Glomerular endothelial cell (primary cell): ENCODE results near the gene CAPN13. TPM values are rescaled to one million over a fixed set of nuclear protein-coding genes. Genes with fewer than 3 reads are reported as not detected.

Experiments
- DNase-seq: peaks from one replicate; pipeline ENCODE4 v3.0.0-alpha.2; 2011; ENCODE audit warnings: low read depth, low spot score; ENCODE audit errors: extremely low read depth
- total RNA-seq: library from RNA; depleted of rRNA; stranded (reverse); fragments of >200 nt; gene quantifications from 2 replicates; pipeline ENCODE4 v1.2.3, GENCODE V29; 2015

Gene CAPN13
- total RNA-seq, 1 donor from 2014 or later = not detected

GRCh38 chr2:30765191-30765590, 42.1 kb downstream of the CAPN13 start:
- DNase-seq = no peak

GRCh38 chr2:30764021-30764800, 43.0 kb downstream of the CAPN13 start:
- DNase-seq = no peak

DNA sequence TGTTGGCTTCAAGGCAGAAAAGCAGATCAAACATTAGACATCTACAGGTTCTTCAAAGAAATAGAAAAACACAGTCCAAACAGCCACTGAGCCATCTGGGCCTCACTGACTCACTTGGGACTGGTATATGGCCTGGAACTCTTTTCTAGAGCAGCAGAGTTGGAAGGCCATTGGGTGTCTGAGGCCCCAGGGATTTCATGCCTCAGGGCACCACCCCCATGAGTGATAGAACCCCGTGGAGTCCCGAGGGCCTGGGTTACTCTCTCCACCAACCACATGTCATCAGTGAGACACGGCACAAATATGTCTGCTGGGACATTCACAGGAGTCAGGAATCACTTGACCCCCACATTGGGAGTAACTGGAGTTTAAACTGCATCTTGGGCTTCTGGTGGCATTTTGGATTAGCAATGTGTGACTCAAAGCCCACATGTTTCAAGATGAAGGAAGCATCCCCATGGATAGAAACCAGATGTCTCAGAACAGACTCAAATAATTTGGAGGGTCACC, 44.0 kb downstream of the CAPN13 start:
- DNase-seq = no peak

- no peak for DNase-seq
Measured at GRCh38 chr2:30761226-30761625, 46.0 kb downstream of the CAPN13 start.

DNA sequence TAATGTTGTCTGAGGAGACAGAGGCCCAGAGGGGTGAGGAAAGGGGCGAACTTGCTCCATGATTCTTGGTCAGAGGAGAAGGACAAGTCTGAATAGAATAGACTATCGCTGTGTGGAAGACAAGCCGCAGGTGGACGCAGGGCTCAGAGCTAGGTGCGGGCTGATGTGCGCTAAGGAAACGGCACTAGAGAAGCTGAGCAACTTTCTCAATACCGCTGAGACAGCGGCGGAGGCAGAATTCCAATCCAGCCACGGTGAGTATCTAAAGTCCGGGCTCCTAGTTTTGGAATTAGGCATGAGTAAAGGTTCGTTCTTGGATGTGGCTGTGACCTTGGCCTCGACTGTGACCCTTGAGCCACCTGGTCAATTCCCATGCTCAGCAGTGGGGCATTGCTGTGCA, 47.8 kb downstream of the CAPN13 start:
- DNase-seq = no peak

DNA sequence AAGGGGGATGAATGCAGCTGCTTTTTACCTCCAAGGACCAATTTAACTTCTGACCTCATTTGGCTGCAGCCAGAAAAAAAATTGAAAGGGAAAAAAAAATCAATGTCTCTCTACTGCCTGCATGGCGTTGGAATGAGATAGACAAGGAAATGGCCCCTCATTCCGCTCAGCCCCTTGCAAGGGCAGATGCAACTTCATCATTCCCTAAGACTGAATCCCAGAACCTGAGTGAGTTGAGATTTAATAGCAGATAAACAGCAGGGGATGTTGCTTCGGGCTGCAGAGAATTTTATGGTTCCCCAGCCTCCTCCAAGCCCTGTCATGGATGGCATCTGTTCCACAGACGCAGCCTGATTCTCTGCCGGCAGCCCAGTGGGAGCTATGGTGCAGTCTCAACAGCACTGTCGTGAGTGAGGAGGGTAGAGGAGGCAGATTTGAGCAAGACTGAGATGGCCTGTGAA, 49.0 kb downstream of the CAPN13 start:
- no peak for DNase-seq

GRCh38 chr2:30757749-30758148, 49.5 kb downstream of the CAPN13 start:
- DNase-seq = no peak

DNA sequence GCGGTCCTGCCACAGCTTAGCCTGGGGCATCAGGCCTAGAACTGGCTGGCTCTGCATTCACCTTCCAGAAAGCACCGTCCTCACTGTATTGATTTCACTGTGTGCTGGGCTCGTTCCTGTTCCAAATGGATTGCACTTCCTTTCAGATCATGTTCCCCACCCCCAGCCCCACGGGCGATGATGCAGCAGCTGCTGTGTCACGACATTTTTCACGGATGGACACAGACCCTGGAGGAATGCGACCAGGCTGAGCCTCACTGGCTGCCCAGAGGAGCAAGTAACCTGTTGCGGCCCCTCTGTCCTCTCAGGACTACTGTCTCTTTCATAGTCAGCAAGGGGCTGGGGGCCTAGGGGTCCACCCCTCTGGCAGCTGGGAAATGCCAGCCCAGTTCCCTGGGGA, 50.3 kb downstream of the CAPN13 start:
- no peak for DNase-seq

- DNase-seq = no peak
Measured at GRCh38 chr2:30756051-30756719, 51.1 kb downstream of the CAPN13 start.

- DNase-seq = no peak
Measured at GRCh38 chr2:30753630-30754029, 53.6 kb downstream of the CAPN13 start.

DNA sequence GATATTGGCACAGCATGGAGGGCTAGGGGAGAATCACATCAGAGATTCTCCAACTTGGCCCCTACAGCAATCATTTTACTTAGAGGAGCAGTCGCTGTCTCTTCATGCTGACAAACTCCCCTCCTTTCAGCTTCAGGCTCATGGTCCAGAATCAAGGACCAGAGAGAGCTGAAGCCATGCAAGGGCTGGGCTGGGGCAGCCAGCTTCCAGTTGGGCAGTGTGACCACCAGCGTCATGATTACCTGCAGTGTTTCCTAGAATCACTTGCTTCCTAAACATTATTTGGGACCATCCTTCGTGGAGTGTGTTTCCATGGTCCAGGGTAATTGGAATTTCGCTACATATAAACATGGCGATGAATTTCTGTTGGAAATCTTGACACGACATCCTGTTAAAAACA, 54.4 kb downstream of the CAPN13 start:
- DNase-seq = no peak

DNA sequence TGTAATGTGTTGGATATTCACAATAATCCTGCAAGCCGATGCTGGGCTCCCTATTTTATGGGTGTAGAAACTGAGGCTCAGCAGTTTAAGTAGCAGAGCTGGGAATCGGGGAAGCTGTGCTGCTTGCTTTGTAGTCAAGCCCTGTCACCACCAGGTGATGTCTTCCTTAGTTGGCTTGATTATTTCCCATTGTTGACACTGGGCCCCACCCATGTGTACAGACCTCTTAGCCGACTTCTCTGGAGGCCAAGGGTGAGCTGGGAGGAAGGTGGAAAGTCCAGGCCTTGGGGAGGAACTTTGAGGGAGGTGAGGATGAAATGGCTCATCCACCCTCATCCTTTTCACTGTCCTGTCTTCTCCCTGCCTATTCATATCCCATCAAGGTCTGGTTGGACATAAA, 60.0 kb downstream of the CAPN13 start:
- DNase-seq = no peak

DNA sequence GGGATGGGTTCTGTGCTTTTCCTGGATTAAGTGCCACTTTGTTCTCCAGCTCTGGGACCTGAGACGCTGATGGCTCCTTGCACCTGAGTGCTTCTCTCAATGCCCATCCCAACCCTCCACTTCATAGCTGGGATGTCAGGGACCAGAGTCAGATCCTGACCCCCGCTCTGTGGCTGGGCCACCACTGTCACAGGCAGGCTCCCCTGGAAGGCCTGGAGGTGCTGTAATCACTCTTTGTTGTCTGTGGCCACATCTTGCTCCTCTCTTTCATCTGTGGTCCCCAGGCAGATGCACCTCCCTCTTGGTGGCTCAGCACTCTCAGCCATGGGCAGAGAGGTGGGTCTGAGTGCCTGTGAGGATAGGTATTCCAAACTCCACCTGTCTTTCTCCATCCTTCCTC, 62.4 kb downstream of the CAPN13 start:
- DNase-seq = no peak

GRCh38 chr2:30741576-30741975, 65.7 kb downstream of the CAPN13 start:
- DNase-seq = no peak

- DNase-seq = no peak
Measured at GRCh38 chr2:30738141-30738911, 68.9 kb downstream of the CAPN13 start.

GRCh38 chr2:30737326-30737610, 70.0 kb downstream of the CAPN13 start:
- DNase-seq = no peak

- no peak for DNase-seq
Measured at GRCh38 chr2:30736461-30737325, 70.6 kb downstream of the CAPN13 start.

DNA sequence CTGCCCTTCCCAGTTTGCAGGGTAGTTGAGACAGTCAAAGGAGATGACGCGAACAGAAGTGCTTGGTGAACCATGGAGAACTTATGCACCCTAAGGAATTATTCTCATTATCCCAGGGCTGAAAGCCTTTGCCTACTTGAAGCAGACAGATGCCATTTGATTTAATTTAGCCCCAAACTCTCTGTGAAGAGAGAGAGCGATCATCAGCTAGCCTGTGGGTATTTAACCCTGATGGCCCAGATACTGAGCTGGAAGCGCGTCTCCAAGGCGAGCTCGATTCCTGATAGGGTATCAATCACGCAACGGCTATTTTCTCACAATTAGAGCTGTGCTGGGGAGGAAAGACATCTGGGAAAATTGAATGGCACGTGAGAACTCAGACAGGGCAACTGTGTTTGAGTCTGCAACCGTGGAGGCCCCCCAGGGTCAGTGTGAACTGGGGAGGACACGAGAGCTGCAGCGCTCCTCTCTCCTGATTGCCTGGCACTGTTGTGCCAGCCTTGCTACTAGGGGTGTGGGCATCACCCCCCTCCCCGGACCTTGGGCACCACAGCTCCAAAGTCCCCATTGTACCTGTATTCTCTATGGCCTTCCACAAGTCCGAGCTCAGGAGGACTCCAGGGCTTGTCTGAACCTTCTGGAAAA, 73.2 kb downstream of the CAPN13 start:
- no peak for DNase-seq

- DNase-seq = no peak
Measured at GRCh38 chr2:30732876-30733275, 74.4 kb downstream of the CAPN13 start.

DNA sequence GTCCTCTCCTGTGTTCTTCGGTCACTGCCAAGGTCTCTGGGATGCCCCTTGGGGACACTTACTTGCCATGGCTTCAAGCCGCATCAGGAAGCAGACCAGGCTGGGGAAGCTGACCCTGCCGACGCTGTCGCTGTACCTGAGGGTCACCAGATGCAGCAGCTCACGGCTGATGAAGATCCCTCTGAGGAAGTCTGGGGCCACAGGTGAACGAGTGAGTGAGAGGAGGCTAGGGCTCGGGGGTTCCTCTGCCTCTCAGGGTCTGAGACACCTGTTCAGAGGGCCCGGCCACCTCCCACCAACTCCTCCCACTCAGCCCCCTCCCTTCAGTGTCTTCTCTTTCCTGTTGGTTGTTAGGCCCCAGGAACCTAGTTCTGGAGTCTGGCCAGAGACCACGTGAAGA, 74.9 kb downstream of the CAPN13 start:
- no peak for DNase-seq
